HepG2 (cell line): ENCODE data around the gene CCDC170. TPM values are rescaled to one million over a fixed set of nuclear protein-coding genes. Genes with fewer than 3 reads are reported as not detected.

Experiments used
- CCDC6 ChIP-seq: sonication (generic); formaldehyde crosslinking; IDR thresholded peaks from 2 replicates; pipeline ENCODE4 v1.8.1; 2022; ENCODE audit warnings: mild to moderate bottlenecking, missing genetic modification reagents, moderate library complexity
- CTCF ChIP-seq: sonication (generic); formaldehyde crosslinking; IDR thresholded peaks from 2 replicates; pipeline ENCODE4 v1.5.0; 2020; ENCODE audit warnings: mild to moderate bottlenecking, missing genetic modification reagents, moderate library complexity
- NRL ChIP-seq: sonication (generic); formaldehyde crosslinking; IDR thresholded peaks from 2 replicates; pipeline ENCODE4 v1.5.0; 2020; ENCODE audit warnings: missing genetic modification reagents, mild to moderate bottlenecking, moderate library complexity, borderline replicate concordance
- PHB2 ChIP-seq: fragments of 450-650 bp; IDR thresholded peaks from 2 replicates; pipeline ENCODE4 v1.6.1; 2018; ENCODE audit not compliant: partially characterized antibody
- POLR2G ChIP-seq: fragments of 200-400 bp; formaldehyde crosslinking; IDR thresholded peaks from 2 replicates; pipeline ENCODE4 v1.6.1; 2018; ENCODE audit warnings: mild to moderate bottlenecking, low read depth, low read length, moderate library complexity
- SAFB2 ChIP-seq: sonication (generic); formaldehyde crosslinking; IDR thresholded peaks from 2 replicates; pipeline ENCODE4 v1.5.1; 2020; ENCODE audit warnings: missing genetic modification reagents, low read depth, mild to moderate bottlenecking, borderline replicate concordance
- SNRNP70 ChIP-seq: fragments of 200-400 bp; formaldehyde crosslinking; IDR thresholded peaks from 2 replicates; pipeline ENCODE4 v1.6.1; 2017; ENCODE audit warnings: mild to moderate bottlenecking, low read depth, low read length, moderate library complexity
- TAF15 ChIP-seq: fragments of 200-400 bp; formaldehyde crosslinking; IDR thresholded peaks from one replicate; pipeline ENCODE4 v1.6.1; 2018; ENCODE audit warnings: mild to moderate bottlenecking, low read depth, low read length; ENCODE audit not compliant: poor library complexity, severe bottlenecking
- TCF7 ChIP-seq: sonication (generic); IDR thresholded peaks from 2 replicates; pipeline ENCODE4 v1.6.1; 2016; ENCODE audit warnings: antibody characterized with exemption, low read depth
- TFE3 ChIP-seq: IDR thresholded peaks from 2 replicates; pipeline ENCODE4 v1.6.1; 2016
- TSC22D2 ChIP-seq: sonication (generic); formaldehyde crosslinking; IDR thresholded peaks from 2 replicates; pipeline ENCODE4 v1.5.1; 2020; ENCODE audit warnings: missing genetic modification reagents, mild to moderate bottlenecking, borderline replicate concordance
- U2AF1 ChIP-seq: fragments of 200-400 bp; formaldehyde crosslinking; optimal IDR thresholded peaks from 2 replicates; pipeline ENCODE3; 2017; ENCODE audit warnings: mild to moderate bottlenecking, low read depth, low read length
- YEATS4 ChIP-seq: sonication (generic); formaldehyde crosslinking; IDR thresholded peaks from 2 replicates; pipeline ENCODE4 v1.4.0; 2020; ENCODE audit warnings: missing genetic modification reagents, borderline replicate concordance
- ZFP37 ChIP-seq: sonication (generic); formaldehyde crosslinking; IDR thresholded peaks from 2 replicates; pipeline ENCODE4 v1.4.0; 2020; ENCODE audit warnings: missing genetic modification reagents, borderline replicate concordance
- ZFP91 ChIP-seq: sonication (generic); formaldehyde crosslinking; IDR thresholded peaks from 2 replicates; pipeline ENCODE4 v1.9.0; 2022; ENCODE audit warnings: missing genetic modification reagents, mild to moderate bottlenecking, borderline replicate concordance
- ZNF280B ChIP-seq: sonication (generic); formaldehyde crosslinking; IDR thresholded peaks from 2 replicates; pipeline ENCODE4 v1.5.0; 2020; ENCODE audit warnings: missing genetic modification reagents, mild to moderate bottlenecking, borderline replicate concordance
- ZNF30 ChIP-seq: sonication (generic); formaldehyde crosslinking; IDR thresholded peaks from 2 replicates; pipeline ENCODE4 v1.5.0; 2020; ENCODE audit warnings: mild to moderate bottlenecking, missing genetic modification reagents
- ZNF329 ChIP-seq: sonication (generic); formaldehyde crosslinking; IDR thresholded peaks from 2 replicates; pipeline ENCODE4 v1.9.0; 2021; ENCODE audit warnings: low read depth, mild to moderate bottlenecking, missing genetic modification reagents
- ZNF468 ChIP-seq: sonication (generic); formaldehyde crosslinking; IDR thresholded peaks from 2 replicates; pipeline ENCODE4 v1.8.0; 2022; ENCODE audit warnings: mild to moderate bottlenecking, moderate library complexity, missing genetic modification reagents
- ZNF557 ChIP-seq: sonication (generic); formaldehyde crosslinking; IDR thresholded peaks from 2 replicates; pipeline ENCODE4 v1.4.0; 2020; ENCODE audit warnings: missing genetic modification reagents
- ZNF570 ChIP-seq: sonication (generic); formaldehyde crosslinking; IDR thresholded peaks from 2 replicates; pipeline ENCODE4 v1.4.0; 2020; ENCODE audit warnings: mild to moderate bottlenecking, missing genetic modification reagents, borderline replicate concordance
- ZNF761 ChIP-seq: sonication (generic); formaldehyde crosslinking; conservative IDR thresholded peaks from 2 replicates; pipeline ENCODE4 v1.4.0; 2020; ENCODE audit warnings: mild to moderate bottlenecking, missing genetic modification reagents
- ZNF878 ChIP-seq: sonication (generic); formaldehyde crosslinking; IDR thresholded peaks from 2 replicates; pipeline ENCODE4 v1.8.1; 2023; ENCODE audit warnings: mild to moderate bottlenecking, missing genetic modification reagents, moderate library complexity
- polyA plus RNA-seq, 8 experiments: library from polyadenylated mRNA; depleted of rRNA in 3 of 8; stranded (reverse) in 7 of 8; unstranded in 1 of 8; fragments of >200 nt; fragmentation: Illumina TruSeq in 4 of 8; extraction: Trizol in 4 of 8; gene quantifications; 2 replicates each; pipeline versions ENCODE4 v1.2.1 to v1.2.3, GENCODE V29; 2011 to 2016; ENCODE audit warnings: low read depth in 4 of 8, missing spikeins in 1 of 8, mixed read lengths in 1 of 8; ENCODE audit not compliant: insufficient read depth in 1 of 8
- total RNA-seq, 5 experiments: library from RNA; depleted of rRNA; stranded (reverse); fragments of >200 nt; fragmentation: Illumina TruSeq; extraction: Trizol; gene quantifications; 2 replicates each; pipeline ENCODE4 v1.2.3, GENCODE V29; 2016; ENCODE audit warnings: low read depth in 1 of 5

Gene CCDC170
- total and polyA plus RNA-seq, 2 of the 13 experiments (the other 11 are each of a cell fraction or from before 2014, with no cell fraction given): 0.90 to 5.1 TPM

- TF ChIP-seq ZNF280B (CRISPR knock-in tag) (peak; percentile 93), ZFP91 (CRISPR knock-in tag) (peak; percentile 100), CTCF (CRISPR knock-in tag) (peak; percentile 22), ZNF30 (CRISPR knock-in tag) (peak; percentile 35; the same call in 1 of the 2 replicates), ZNF761 (CRISPR knock-in tag) (peak; percentile 72; the same call in 1 of the 2 replicates), CCDC6 (CRISPR knock-in tag) (peak; percentile 99), ZNF329 (CRISPR knock-in tag) (peak; percentile 83; the same call in 1 of the 2 replicates), TFE3 (CRISPR knock-in tag) (peak; percentile 99), TAF15 (peak; percentile 91), ZNF468 (CRISPR knock-in tag) (peak; percentile 24; the same call in 1 of the 2 replicates), ZNF570 (CRISPR knock-in tag) (peak; percentile 23; the same call in 1 of the 2 replicates), U2AF1 (peak; percentile 90), TCF7 (peak; percentile 65), TSC22D2 (CRISPR knock-in tag) (no peak; the same call in 1 of the 2 replicates), ZFP37 (CRISPR knock-in tag) (peak; percentile 84), SAFB2 (CRISPR knock-in tag) (peak; percentile 67; the same call in 1 of the 2 replicates), ZNF557 (peak; percentile 96), ZNF878 (CRISPR knock-in tag) (peak; percentile 98), YEATS4 (CRISPR knock-in tag) (peak; percentile 96), POLR2G (peak; percentile 98), NRL (peak; percentile 67), SNRNP70 (no peak), PHB2 (no peak)
Observed at GRCh38 chr6:151451950-151452749, 41.7 kb upstream of the CCDC170 start, which contains the start of gene RMND1 (continued).
